Lung (tissue), 12 donors: ENCODE measurements around the gene MAP4K3. TPM values are rescaled to one million over a fixed set of nuclear protein-coding genes. Genes with fewer than 3 reads are reported as not detected.

ENCODE experiments used
- ATAC-seq: fragments of 200-7000 bp; cut with Tn5 transposase; one replicate; pipeline ENCODE4 v1.9.1; 2020; ENCODE audit warnings: moderate number of reproducible peaks; ENCODE audit not compliant: insufficient read depth, low FRiP score
- DNase-seq, 3 donors: peaks; one replicate each; pipeline ENCODE4 v3.0.0-alpha.2; 2013 to 2017
- H3K27ac ChIP-seq, 2 donors: one replicate each; pipeline ENCODE4 v1.5.1; 2013; ENCODE audit warnings: mild to moderate bottlenecking in 2 of 2, moderate library complexity in 2 of 2, control low read depth in 1 of 2, inconsistent platforms in 1 of 2, low read depth in 1 of 2, low read length in 1 of 2
- H3K27me3 ChIP-seq, 3 donors: one replicate each; pipeline ENCODE4 v1.5.1; 2013; ENCODE audit warnings: low read length in 2 of 3; ENCODE audit not compliant: control insufficient read depth in 3 of 3, insufficient read depth in 3 of 3
- H3K36me3 ChIP-seq, 4 donors: one replicate each; pipeline ENCODE4 v1.5.1; 2013; ENCODE audit warnings: low read length in 4 of 4, mild to moderate bottlenecking in 1 of 4, moderate library complexity in 1 of 4; ENCODE audit not compliant: control insufficient read depth in 4 of 4, insufficient read depth in 4 of 4
- H3K4me1 ChIP-seq, 5 donors: one replicate each; pipeline ENCODE4 v1.5.1; 2013; ENCODE audit warnings: low read length in 5 of 5, mild to moderate bottlenecking in 2 of 5, moderate library complexity in 1 of 5; ENCODE audit not compliant: control insufficient read depth in 5 of 5, insufficient read depth in 5 of 5
- H3K4me3 ChIP-seq: one replicate; pipeline ENCODE4 v1.5.1; 2013; ENCODE audit warnings: mild to moderate bottlenecking, control low read depth, moderate library complexity
- H3K9ac ChIP-seq, 2 donors: one replicate each; pipeline ENCODE4 v1.5.1; 2013; ENCODE audit warnings: low read length in 2 of 2, control low read depth in 1 of 2; ENCODE audit not compliant: insufficient read depth in 1 of 2
- H3K9me3 ChIP-seq, 4 donors: one replicate each; pipeline ENCODE4 v1.5.1; 2013; ENCODE audit warnings: low read length in 3 of 4, mild to moderate bottlenecking in 1 of 4, moderate library complexity in 1 of 4; ENCODE audit not compliant: control insufficient read depth in 4 of 4, insufficient read depth in 3 of 4
- WGBS, 2 donors: extraction: QIAGEN DNeasy Blood & Tissue Kit; methylation state at CpG; one replicate each; pipeline ENCODE4 v1.1.7; 2013; 5-methylcytosine and 5-hydroxymethylcytosine counted together
- polyA plus RNA-seq, 2 donors: library from polyadenylated mRNA; stranded (reverse); fragments of 200-250 nt; gene quantifications; one replicate each; pipeline ENCODE4 v1.2.1, GENCODE V29; 2013
- total RNA-seq, 2 donors: library from RNA; depleted of rRNA in 1 of 2; stranded (reverse); fragments of >200 nt in 1 of 2; gene quantifications; one replicate each; pipeline ENCODE4 v1.2.1, GENCODE V29; 2014 to 2021
- TF ChIP-seq, protein P1 (sequence below): IDR thresholded peaks from 2 replicates; pipeline ENCODE4 v1.5.1; 2012; ENCODE audit warnings: mild to moderate bottlenecking; ENCODE audit errors: control extremely low read depth, extremely low read depth
- donor health status: control.
- donor health status: control.
- donor health status: Bipolar disorder and iron deficiency.
- donor health status: healthy.
- donor health status: DM: yes; HTN: yes; CAD: no.

MAP4K3 gene
- total and polyA plus RNA-seq, 4 donors: 9.9 to 97.9 (median 27.1) TPM

DNA sequence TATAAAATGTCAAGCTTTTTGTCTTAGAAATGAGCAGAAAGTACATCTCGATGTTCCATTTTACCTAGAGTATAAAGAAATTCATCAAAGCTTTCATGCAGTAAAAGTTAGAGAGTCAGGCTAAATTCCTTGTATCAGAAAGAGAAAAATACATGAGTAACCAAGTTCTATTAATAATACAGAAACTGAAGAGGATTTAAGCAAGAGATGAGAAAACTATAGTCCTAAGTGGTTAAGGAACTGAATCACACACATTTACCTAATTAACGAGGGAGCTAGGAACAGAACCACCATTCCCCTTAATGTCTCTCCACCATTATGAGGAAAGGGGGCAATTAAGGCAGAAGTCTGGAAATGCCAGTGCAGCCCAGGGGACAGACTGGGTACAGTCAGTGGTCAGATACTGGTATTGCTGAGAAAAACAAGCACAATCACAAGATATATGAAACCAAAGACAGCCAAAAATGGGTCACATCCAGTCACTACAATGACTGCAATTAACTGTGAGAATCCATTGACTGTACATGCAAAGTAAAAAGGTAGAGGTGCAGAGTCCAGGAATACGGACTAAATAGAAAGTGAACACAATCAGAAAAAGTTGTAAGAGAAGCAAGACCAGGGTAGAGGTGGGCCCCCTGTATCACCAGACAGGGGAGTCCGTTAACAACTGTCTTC, 23.9 kb downstream of the MAP4K3 start:
- H3K27me3 ChIP-seq: no peaks in the 10 kb centered on the region
- no peaks in the 10 kb centered on the region for H3K9me3 ChIP-seq
- peaks cover 0 to 43% (median 20%) of the 10 kb centered on the region in 5 donors for H3K4me1 ChIP-seq
- TF ChIP-seq, protein P1, sequence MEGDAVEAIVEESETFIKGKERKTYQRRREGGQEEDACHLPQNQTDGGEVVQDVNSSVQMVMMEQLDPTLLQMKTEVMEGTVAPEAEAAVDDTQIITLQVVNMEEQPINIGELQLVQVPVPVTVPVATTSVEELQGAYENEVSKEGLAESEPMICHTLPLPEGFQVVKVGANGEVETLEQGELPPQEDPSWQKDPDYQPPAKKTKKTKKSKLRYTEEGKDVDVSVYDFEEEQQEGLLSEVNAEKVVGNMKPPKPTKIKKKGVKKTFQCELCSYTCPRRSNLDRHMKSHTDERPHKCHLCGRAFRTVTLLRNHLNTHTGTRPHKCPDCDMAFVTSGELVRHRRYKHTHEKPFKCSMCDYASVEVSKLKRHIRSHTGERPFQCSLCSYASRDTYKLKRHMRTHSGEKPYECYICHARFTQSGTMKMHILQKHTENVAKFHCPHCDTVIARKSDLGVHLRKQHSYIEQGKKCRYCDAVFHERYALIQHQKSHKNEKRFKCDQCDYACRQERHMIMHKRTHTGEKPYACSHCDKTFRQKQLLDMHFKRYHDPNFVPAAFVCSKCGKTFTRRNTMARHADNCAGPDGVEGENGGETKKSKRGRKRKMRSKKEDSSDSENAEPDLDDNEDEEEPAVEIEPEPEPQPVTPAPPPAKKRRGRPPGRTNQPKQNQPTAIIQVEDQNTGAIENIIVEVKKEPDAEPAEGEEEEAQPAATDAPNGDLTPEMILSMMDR: no peak
- no peaks in the 10 kb centered on the region for H3K36me3 ChIP-seq
- 86 to 88% methylated on average over 4 of the region's 4 CpGs for WGBS, 2 donors
- no peak overlapping the region for H3K9ac ChIP-seq
- H3K4me3 ChIP-seq: no peak overlapping the region
- ATAC-seq (no peak), DNase-seq (no peak)
- H3K27ac ChIP-seq: peak overlapping the region in 1 of 2 donors; percentile 57

DNA sequence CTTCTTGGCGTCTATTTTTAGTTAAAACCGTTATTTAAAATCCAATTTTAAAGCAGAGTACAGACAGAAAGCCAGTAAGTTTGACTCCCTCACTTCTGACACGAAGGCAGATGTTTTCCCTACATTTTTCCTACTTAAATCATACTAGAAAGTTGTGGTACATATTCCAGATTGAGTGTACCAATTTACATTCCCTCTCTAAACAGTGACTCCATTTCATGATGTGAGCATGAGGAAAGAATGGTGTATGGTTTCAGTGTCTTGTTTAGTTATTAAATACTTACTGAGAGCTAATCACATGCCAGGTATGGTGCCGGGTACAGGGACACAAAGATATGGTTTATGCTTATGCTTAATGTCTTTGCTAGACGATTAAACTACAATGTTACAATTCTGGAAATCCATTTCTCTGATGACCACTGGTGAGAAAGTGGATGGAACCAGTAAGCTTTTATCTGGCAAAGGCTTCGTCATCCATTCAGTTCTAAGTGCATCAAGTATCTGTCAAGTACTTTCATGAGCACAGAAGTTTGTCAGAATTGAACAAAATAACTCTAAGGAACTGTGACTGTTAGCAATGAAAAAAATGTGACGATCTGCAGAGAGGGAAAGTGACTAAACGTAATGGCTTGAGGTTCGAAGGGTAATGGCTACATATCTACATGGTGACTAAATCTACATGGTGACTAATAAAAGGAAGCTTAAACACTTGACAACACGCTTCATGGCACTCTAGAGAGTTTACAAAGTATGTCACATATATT, 25.7 kb downstream of the MAP4K3 start:
- TF ChIP-seq, protein P1: no peak
- peak; percentile 64 for ATAC-seq
- no peak overlapping the region for H3K4me3 ChIP-seq

DNA sequence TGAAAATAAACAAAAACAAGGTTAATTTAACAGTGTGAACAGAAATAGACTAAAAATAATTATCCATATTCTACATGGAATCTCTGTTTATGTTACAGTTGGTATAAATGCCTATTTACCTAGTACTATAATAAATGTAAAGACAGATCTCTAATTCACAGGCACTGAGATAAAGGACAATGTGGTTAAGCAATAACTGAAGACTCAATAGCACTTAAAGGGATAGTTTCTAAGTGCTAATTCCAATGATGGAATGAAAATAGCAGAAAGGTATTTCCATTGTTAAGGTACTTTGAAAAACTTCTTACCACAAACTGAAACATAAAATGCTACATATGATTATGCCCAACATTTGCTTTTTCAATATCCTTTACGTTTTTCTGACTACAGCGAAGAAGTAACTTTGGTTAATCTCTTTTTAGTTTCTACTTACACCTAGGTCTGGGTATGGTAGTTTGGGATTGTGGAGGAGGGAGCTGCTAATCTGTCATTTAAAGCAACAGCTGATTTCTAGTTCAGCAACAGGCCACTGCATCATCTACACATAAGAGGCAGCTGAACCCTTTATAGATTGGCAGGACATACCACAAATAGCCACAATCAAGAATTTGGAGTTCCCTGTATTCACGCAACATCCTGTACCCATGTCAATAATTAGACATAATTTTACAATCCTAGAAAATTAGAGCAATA, 27.2 kb downstream of the MAP4K3 start:
- DNase-seq (no peak), ATAC-seq (no peak)
- Histone ChIP-seq H3K9me3 (no peaks in the 10 kb centered on the region), H3K27me3 (no peaks in the 10 kb centered on the region), H3K27ac (no peak overlapping the region), H3K4me3 (no peak overlapping the region), H3K9ac (no peak overlapping the region), H3K36me3 (no peaks in the 10 kb centered on the region), H3K4me1 (peaks cover 5 to 36% (median 14%) of the 10 kb centered on the region in 5 donors)
- WGBS, 2 donors: 88 to 95% methylated on average over 3 of the region's 3 CpGs
- TF ChIP-seq, protein P1: no peak

More for the DNA sequence above, 25.7 kb downstream of the MAP4K3 start:
- Histone ChIP-seq H3K9me3 (no peaks in the 10 kb centered on the region), H3K9ac (no peak overlapping the region), H3K36me3 (no peaks in the 10 kb centered on the region), H3K27ac (peak overlapping the region in 1 of 2 donors; percentile 70), H3K27me3 (no peaks in the 10 kb centered on the region), H3K4me1 (peaks cover 2 to 39% (median 16%) of the 10 kb centered on the region in 5 donors)
- DNase-seq: peak in 2 of 3 donors; percentile 38 to 42
- 58 to 75% methylated on average over 10 of the region's 10 CpGs for WGBS, 2 donors
